ENCODE measurements around the gene LPA. TPM values are rescaled to one million over a fixed set of nuclear protein-coding genes. Genes with fewer than 3 reads are reported as not detected.

Gene LPA
- total and polyA plus RNA-seq, 2 of the 13 experiments (the other 11 are each of a cell fraction or from before 2014, with no cell fraction given), result not detected

GRCh38 chr6:160520043-160520904 lies 143.8 kb downstream of the LPA start (continued):
- TF ChIP-seq ZNF784 (CRISPR knock-in tag; IDR thresholded peaks at IDR 0.05; ENCODE audit: borderline replicate concordance) (peak; percentile 49; the same call in 1 of the 2 replicates), TEF (CRISPR knock-in tag; IDR thresholded peaks at IDR 0.05) (no peak), ZBTB7B (CRISPR knock-in tag; IDR thresholded peaks at IDR 0.05) (0 out of 2 replicates have a peak, but pooled peaks have one; percentile 53), NFAT5 (CRISPR knock-in tag; IDR thresholded peaks at IDR 0.05) (0 out of 2 replicates have a peak, but pooled peaks have one; percentile 60), AHDC1 (CRISPR knock-in tag; IDR thresholded peaks at IDR 0.05; ENCODE audit: borderline replicate concordance) (peak; percentile 67), YEATS2 (CRISPR knock-in tag; IDR thresholded peaks at IDR 0.05; ENCODE audit: borderline replicate concordance) (no peak), ELF3 (CRISPR knock-in tag; IDR thresholded peaks at IDR 0.05) (peak; percentile 34), FOXO1 (CRISPR knock-in tag; IDR thresholded peaks at IDR 0.05) (peak; percentile 47; the same call in 1 of the 2 replicates), PATZ1 (CRISPR knock-in tag; IDR thresholded peaks at IDR 0.05) (0 out of 2 replicates have a peak, but pooled peaks have one; percentile 3), ZNF501 (CRISPR knock-in tag; IDR thresholded peaks at IDR 0.05) (peak; percentile 76; the same call in 1 of the 2 replicates), SALL1 (CRISPR knock-in tag; IDR thresholded peaks at IDR 0.05) (peak; percentile 67)
